NCI-H345 (cell line): ENCODE results near the gene SH3BP1.
A peak's percentile ranks its signal among the peaks of the same experiment; 100 is the strongest.
"Not testable (repeated sequence)": the region's sequence is repeated elsewhere in the genome, so short reads cannot be mapped to it uniquely, and the experiment has no call there.

Experiments
- DNase-seq: peaks from one replicate; lab custom pipeline; 2025; lab: John Stamatoyannopoulos, UW

Gene SH3BP1

GRCh38 chr22:37639070-37639760 is at the start of gene SH3BP1:
SH3BP1 (plus strand) TSS chr22:37639669; CDS start chr22:37639788, 119 bp downstream.
- peak; percentile 21 for DNase-seq

GRCh38 chr22:37591081-37591480 is 48.4 kb upstream of the SH3BP1 start:
- DNase-seq: not testable (repeated sequence)

GRCh38 chr22:37591823-37592404 is 47.6 kb upstream of the SH3BP1 start:
- no peak for DNase-seq

- no peak for DNase-seq
Observed at GRCh38 chr22:37594237-37594636, 45.2 kb upstream of the SH3BP1 start.

- DNase-seq: no peak
Observed at GRCh38 chr22:37599153-37599552, 40.3 kb upstream of the SH3BP1 start.

GRCh38 chr22:37601203-37601539 is 38.3 kb upstream of the SH3BP1 start:
- no peak for DNase-seq

- DNase-seq: no peak
Observed at GRCh38 chr22:37601540-37602442, 37.7 kb upstream of the SH3BP1 start.

GRCh38 chr22:37602546-37603277 is 36.8 kb upstream of the SH3BP1 start:
- not testable (repeated sequence) for DNase-seq

GRCh38 chr22:37604074-37604473 is 35.4 kb upstream of the SH3BP1 start:
- no peak for DNase-seq

- no peak for DNase-seq
Observed at GRCh38 chr22:37604875-37605274, 34.6 kb upstream of the SH3BP1 start.

GRCh38 chr22:37607010-37607934 is 32.2 kb upstream of the SH3BP1 start:
- peak; percentile 91 for DNase-seq

GRCh38 chr22:37607935-37608476 is 31.5 kb upstream of the SH3BP1 start:
- no peak for DNase-seq

- DNase-seq: peak; percentile 97
Observed at GRCh38 chr22:37608477-37609239, 30.8 kb upstream of the SH3BP1 start, which contains the start of gene GGA1. GGA1 (plus strand) TSS chr22:37608834; CDS start chr22:37608861, 27 bp downstream.

- DNase-seq: no peak
Observed at GRCh38 chr22:37609240-37610152, 30.0 kb upstream of the SH3BP1 start.

GRCh38 chr22:37610153-37610475 is 29.4 kb upstream of the SH3BP1 start:
- DNase-seq: not testable (repeated sequence)

- no peak for DNase-seq
Observed at GRCh38 chr22:37610480-37611129, 28.9 kb upstream of the SH3BP1 start.

GRCh38 chr22:37611207-37611606 is 28.3 kb upstream of the SH3BP1 start:
- no peak for DNase-seq
